GM21528 (cell line): ENCODE data around the gene ITM2C.

ENCODE experiments used
- ATAC-seq: cut with Tn5 transposase; IDR thresholded peaks from one replicate; pipeline ENCODE4 v1.9.1; 2021; ENCODE audit warnings: mild to moderate bottlenecking, moderate library complexity; ENCODE audit not compliant: unreplicated experiment, low FRiP score

ITM2C gene

GRCh38 chr2:230864605-230865306, at the start of gene ITM2C:
ITM2C (plus strand) TSS chr2:230864942; CDS start chr2:230865026, 84 bp downstream.
- ATAC-seq: peak; percentile 52

- no peak for ATAC-seq
Observed at GRCh38 chr2:230815088-230815487, 49.7 kb upstream of the ITM2C start.

- no peak for ATAC-seq
Observed at GRCh38 chr2:230816735-230817134, 48.0 kb upstream of the ITM2C start.

GRCh38 chr2:230819433-230819832, 45.3 kb upstream of the ITM2C start:
- ATAC-seq: no peak

- no peak for ATAC-seq
Observed at GRCh38 chr2:230821261-230821990, 43.3 kb upstream of the ITM2C start.

GRCh38 chr2:230821991-230822520, 42.7 kb upstream of the ITM2C start:
- no peak for ATAC-seq

- ATAC-seq: no peak
Observed at GRCh38 chr2:230823264-230823964, 41.3 kb upstream of the ITM2C start.

GRCh38 chr2:230824406-230824978, 40.2 kb upstream of the ITM2C start:
- peak; percentile 67 for ATAC-seq

GRCh38 chr2:230825354-230825753, 39.4 kb upstream of the ITM2C start:
- no peak for ATAC-seq

- no peak for ATAC-seq
Observed at GRCh38 chr2:230827774-230828271, 36.9 kb upstream of the ITM2C start.

GRCh38 chr2:230828272-230828961, 36.3 kb upstream of the ITM2C start:
- no peak for ATAC-seq

GRCh38 chr2:230829293-230829692, 35.4 kb upstream of the ITM2C start:
- ATAC-seq: no peak

- no peak for ATAC-seq
Observed at GRCh38 chr2:230829959-230830358, 34.8 kb upstream of the ITM2C start.

- ATAC-seq: no peak
Observed at GRCh38 chr2:230830428-230830827, 34.3 kb upstream of the ITM2C start.

GRCh38 chr2:230840301-230840700, 24.4 kb upstream of the ITM2C start:
- no peak for ATAC-seq

GRCh38 chr2:230842473-230842872, 22.3 kb upstream of the ITM2C start:
- no peak for ATAC-seq

GRCh38 chr2:230843132-230843531, 21.6 kb upstream of the ITM2C start:
- no peak for ATAC-seq

GRCh38 chr2:230846360-230846759, 18.4 kb upstream of the ITM2C start:
- ATAC-seq: no peak

- ATAC-seq: peak; percentile 84
Observed at GRCh38 chr2:230847883-230848388, 16.8 kb upstream of the ITM2C start.
